ENCODE data around the gene LTBP2. TPM values are rescaled to one million over a fixed set of nuclear protein-coding genes. Genes with fewer than 3 reads are reported as not detected.

The LTBP2 gene
- polyA plus RNA-seq, 2 of the 4 experiments (the other 2 are of a cell fraction), result 4.9 to 14.4 TPM

DNA sequence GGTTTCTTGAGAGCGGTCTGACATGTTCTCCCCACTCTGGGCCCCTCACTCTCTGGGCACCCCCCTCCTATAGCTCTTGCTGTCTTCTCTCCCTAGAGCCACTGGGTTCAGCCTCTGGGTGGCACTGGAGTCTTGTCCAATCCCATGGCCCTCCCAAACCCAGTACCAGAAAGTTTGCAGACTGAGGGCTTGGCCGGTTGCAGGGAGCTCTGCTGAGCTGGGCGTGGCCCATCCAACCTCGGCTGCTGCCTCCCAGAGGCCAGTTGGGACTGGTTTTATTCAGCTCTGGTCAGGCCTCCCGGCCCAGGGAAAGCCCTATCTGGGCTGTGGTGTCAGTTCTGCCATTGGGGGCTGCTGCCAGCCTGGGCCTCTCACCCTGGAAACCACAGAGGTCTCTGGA, 80.6 kb downstream of the LTBP2 start:
- ChIA-PET CTCF (interaction anchor here (1.6 kb wide), 1 partner anchor 93 kb away, joined by 5 read pairs; no protein-coding TSS in a partner anchor), POLR2A (no interaction called here)
- DNase-seq (ENCODE audit: low read depth in 1 of 2, low spot score in 1 of 2), result peak; percentile 44 to 58
- 64% methylated on average over 2 of the region's 5 CpGs for WGBS (ENCODE audit: missing lambda C conversion rate)
- Histone ChIP-seq H3K4me3 (no peak overlapping the region), H3K27ac (peak overlapping the region in 1 of 2 experiments; percentile 55; a peak in 4 of 6 replicates), H3K4me1 (peaks cover 10% of the 10 kb centered on the region), H3K9me3 (no peaks in the 10 kb centered on the region), H3K4me2 (0 out of 3 replicates have a peak overlapping the region, but pooled peaks have one; percentile 17)
- TF ChIP-seq CTCF (IDR thresholded peaks at IDR 0.05) (no peak), RFX5 (IDR thresholded peaks at IDR 0.05) (no peak), KDM1A (IDR thresholded peaks at IDR 0.05; ENCODE audit: low read depth) (no peak), RAD21 (conservative IDR thresholded peaks at IDR 0.05 in 1 of 2, IDR thresholded peaks at IDR 0.05 in 1 of 2) (peak in 1 of 2 experiments; percentile 37; a peak in 4 of 5 replicates), HOXA7 (CRISPR knock-in tag; IDR thresholded peaks at IDR 0.05) (no peak), USF2 (IDR thresholded peaks at IDR 0.05) (no peak), HEYL (CRISPR knock-in tag; IDR thresholded peaks at IDR 0.05) (no peak)
- TF ChIP-seq, protein P1, sequence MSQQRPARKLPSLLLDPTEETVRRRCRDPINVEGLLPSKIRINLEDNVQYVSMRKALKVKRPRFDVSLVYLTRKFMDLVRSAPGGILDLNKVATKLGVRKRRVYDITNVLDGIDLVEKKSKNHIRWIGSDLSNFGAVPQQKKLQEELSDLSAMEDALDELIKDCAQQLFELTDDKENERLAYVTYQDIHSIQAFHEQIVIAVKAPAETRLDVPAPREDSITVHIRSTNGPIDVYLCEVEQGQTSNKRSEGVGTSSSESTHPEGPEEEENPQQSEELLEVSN (IDR thresholded peaks at IDR 0.05; ENCODE audit: borderline replicate concordance, low read depth), result no peak
- no peak for FAIRE-seq
- peak; percentile 60 to 87; a peak in 5 of 6 replicates for ATAC-seq

DNA sequence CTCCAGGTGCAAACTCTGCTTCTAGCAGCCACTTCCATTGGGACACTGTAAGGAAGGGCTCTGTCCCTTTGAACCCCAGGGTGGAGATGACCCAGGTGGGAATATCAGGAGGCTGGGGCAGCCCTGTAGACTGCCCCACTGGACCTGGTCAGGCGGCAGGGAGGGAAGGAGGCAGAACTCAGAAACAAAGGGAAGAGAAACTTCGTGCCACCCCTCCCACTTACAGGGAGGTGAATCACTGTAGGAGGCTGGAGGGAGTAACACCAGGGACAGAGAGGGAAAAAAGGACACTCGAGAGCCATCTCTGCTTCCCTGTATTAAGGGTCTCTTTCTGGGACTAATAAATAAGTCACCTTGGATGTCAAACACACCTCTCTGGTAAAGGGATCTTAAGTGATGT, 81.0 kb downstream of the LTBP2 start:
- FAIRE-seq (no peak), DNase-seq (ENCODE audit: low read depth in 1 of 2, low spot score in 1 of 2) (no peak), ATAC-seq (no peak)
- TF ChIP-seq CHD4 (IDR thresholded peaks at IDR 0.05; ENCODE audit: borderline replicate concordance) (no peak), POLR2A (IDR thresholded peaks at IDR 0.05; ENCODE audit: low read length) (no peak), CEBPB (IDR thresholded peaks at IDR 0.05) (no peak), RNF2 (IDR thresholded peaks at IDR 0.05; ENCODE audit: borderline replicate concordance, low read depth) (no peak), JUNB (IDR thresholded peaks at IDR 0.05) (no peak), TFCP2L1 (CRISPR knock-in tag; IDR thresholded peaks at IDR 0.05) (no peak), FOSL2 (IDR thresholded peaks at IDR 0.05) (no peak), FOSL2 (CRISPR knock-in tag; IDR thresholded peaks at IDR 0.05) (no peak), GATA3 (IDR thresholded peaks at IDR 0.05; ENCODE audit: borderline replicate concordance) (no peak), FOSB (CRISPR knock-in tag; IDR thresholded peaks at IDR 0.05) (no peak), ZFP36 (IDR thresholded peaks at IDR 0.05; ENCODE audit: borderline replicate concordance, partially characterized antibody) (no peak), ZC3H11A (IDR thresholded peaks at IDR 0.05) (no peak), HOXA7 (CRISPR knock-in tag; IDR thresholded peaks at IDR 0.05) (no peak), HOXB5 (CRISPR knock-in tag; IDR thresholded peaks at IDR 0.05) (no peak)
- TF ChIP-seq, protein P2, sequence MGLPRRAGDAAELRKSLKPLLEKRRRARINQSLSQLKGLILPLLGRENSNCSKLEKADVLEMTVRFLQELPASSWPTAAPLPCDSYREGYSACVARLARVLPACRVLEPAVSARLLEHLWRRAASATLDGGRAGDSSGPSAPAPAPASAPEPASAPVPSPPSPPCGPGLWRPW (IDR thresholded peaks at IDR 0.05), result no peak
- TF ChIP-seq, protein P3, sequence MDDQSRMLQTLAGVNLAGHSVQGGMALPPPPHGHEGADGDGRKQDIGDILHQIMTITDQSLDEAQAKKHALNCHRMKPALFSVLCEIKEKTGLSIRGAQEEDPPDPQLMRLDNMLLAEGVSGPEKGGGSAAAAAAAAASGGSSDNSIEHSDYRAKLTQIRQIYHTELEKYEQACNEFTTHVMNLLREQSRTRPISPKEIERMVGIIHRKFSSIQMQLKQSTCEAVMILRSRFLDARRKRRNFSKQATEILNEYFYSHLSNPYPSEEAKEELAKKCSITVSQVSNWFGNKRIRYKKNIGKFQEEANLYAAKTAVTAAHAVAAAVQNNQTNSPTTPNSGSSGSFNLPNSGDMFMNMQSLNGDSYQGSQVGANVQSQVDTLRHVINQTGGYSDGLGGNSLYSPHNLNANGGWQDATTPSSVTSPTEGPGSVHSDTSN (IDR thresholded peaks at IDR 0.05), result no peak
- WGBS (ENCODE audit: missing lambda C conversion rate), result 81% methylated on average over 3 of the region's 3 CpGs
- ChIA-PET CTCF (interaction anchor here (1.6 kb wide), 1 partner anchor 94 kb away, joined by 5 read pairs; no protein-coding TSS in a partner anchor), POLR2A (no interaction called here)
- H3K4me3 ChIP-seq, result no peak overlapping the region
- H3K4me1 ChIP-seq, result peaks cover 10% of the 10 kb centered on the region
- H3K4me2 ChIP-seq, result no peak overlapping the region
- H3K9me3 ChIP-seq, result no peaks in the 10 kb centered on the region
- no peak overlapping the region; a peak in 1 of 6 replicates for H3K27ac ChIP-seq
